ENCODE measurements around the gene GPRC5C.

GPRC5C gene

DNA sequence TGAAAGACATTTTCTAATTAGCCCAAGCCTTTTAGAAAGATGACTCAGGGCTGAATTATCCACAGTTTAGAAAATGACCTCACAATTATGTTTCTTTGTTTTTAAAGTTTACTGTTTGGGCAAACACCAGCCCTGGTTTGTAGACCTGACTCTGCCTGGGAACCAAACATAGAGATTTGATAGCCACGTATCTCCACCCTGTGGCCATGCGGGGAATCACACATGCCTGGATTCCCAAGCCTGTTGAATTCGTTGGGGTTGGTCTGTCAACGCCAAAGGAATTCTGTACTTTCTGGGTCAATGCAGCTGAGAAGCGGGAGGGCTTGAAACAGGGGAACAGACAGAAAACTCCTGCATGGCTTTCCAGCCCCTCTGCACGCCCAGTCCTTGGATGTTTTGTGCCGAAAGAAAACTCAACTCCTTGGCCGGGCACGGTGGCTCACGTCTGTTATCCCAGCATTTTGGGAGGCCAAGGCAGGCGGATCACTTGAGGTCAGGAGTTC, 61.5 kb downstream of the GPRC5C start:
- intact Hi-C loops (cut with DNase I) = loop anchor here (10.0 kb wide), 1 partner anchor 189 kb away; no protein-coding TSS in a partner anchor
- DNase-seq = peak; percentile 50 to 94 (median 76)

All from posterior cingulate gyrus (tissue), 11 donors.